ENCODE measurements around the gene RAB11A. TPM values are rescaled to one million over a fixed set of nuclear protein-coding genes. Genes with fewer than 3 reads are reported as not detected.

RAB11A gene
- total RNA-seq, 1 donor from 2014 or later, result 153 TPM

DNA sequence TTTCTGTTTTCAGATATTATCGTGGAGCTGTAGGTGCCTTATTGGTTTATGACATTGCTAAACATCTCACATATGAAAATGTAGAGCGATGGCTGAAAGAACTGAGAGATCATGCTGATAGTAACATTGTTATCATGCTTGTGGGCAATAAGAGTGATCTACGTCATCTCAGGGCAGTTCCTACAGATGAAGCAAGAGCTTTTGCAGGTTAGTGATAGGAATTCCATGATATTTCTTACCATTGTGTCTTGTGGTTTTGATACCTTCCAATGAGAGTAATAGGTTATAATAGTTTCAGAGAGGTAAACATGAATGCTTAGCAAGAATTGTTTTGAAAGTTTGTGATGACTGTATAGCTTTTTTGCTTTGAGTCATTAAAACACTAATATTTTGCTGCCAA, 8.5 kb downstream of the RAB11A start:
- no peaks in the 10 kb centered on the region for H3K27me3 Mint-ChIP-seq (ENCODE audit: low read depth)
- peaks cover 63% of the 10 kb centered on the region for H3K36me3 Mint-ChIP-seq (ENCODE audit: low read depth)
- DNase-seq (ENCODE audit: low spot score), result no peak
- H3K4me1 Mint-ChIP-seq (ENCODE audit: low read depth), result peaks cover 34% of the 10 kb centered on the region
- peak overlapping the region; percentile 42 for H3K27ac Mint-ChIP-seq
- no peaks in the 10 kb centered on the region for H3K9me3 Mint-ChIP-seq
- intact Hi-C loops (cut with micrococcal nuclease), result no loop called here
- H3K4me3 Mint-ChIP-seq (ENCODE audit: low read depth), result no peak overlapping the region

DNA sequence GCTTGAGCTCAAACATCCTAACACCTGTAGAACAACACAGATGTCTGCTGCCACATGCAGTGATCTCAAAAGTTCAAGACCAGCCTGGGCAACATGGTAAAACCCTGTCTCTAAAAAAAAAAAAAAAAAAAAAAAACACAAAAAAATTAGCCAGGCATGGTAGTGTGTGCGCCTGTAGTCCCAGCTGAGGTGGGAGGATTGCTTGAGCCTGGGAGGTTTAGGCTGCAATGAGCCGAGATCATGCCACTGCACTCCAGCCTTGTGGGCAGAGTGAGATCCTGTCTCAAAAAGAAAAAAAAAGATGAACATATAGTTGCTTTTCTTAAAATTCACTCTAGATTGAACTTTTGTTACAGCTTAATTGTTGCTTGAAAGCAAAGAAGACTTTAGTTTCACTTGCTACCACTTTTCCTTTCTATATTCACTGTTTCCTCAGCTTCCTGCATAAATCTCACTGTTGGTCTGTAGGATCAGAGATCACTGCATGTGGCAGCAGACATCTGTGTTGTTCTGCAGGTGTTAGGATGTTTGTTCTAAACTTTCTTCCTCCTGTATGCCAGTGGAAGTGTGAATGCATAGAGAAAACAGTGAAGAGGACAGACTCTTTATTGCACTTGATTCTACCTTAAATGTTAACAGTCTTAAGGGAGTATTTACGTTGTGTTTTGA, 12.6 kb downstream of the RAB11A start:
- H3K9me3 Mint-ChIP-seq, result no peaks in the 10 kb centered on the region
- peaks cover 82% of the 10 kb centered on the region for H3K36me3 Mint-ChIP-seq (ENCODE audit: low read depth)
- H3K27ac Mint-ChIP-seq, result no peak overlapping the region
- H3K4me1 Mint-ChIP-seq (ENCODE audit: low read depth), result peaks cover 55% of the 10 kb centered on the region
- intact Hi-C loops (cut with micrococcal nuclease), result loop anchor here (10.0 kb wide), 1 partner anchor 413 kb away; the partner anchor contains the start of gene DIS3L
- no peak overlapping the region for H3K4me3 Mint-ChIP-seq (ENCODE audit: low read depth)
- DNase-seq (ENCODE audit: low spot score), result no peak
- no peaks in the 10 kb centered on the region for H3K27me3 Mint-ChIP-seq (ENCODE audit: low read depth)

DNA sequence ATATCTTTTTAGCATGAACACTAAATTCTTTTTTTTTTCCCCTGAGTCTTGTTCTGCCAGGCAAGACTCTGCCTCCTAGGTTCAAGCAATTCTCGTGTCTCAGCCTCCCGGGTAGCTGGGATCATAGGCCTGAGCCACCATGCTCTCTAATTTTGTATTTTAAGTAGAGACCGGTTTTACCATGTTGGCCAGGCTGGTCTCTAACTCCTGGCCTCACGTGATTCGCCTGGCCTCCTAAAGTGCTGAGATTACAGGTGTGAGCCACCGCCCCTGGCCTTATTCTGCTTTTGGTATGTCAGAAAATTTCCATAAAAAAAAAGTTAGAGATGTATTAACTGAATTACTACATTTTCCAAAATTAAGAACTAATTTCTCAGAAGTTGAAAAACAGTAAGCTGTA, 14.3 kb downstream of the RAB11A start:
- H3K4me1 Mint-ChIP-seq (ENCODE audit: low read depth), result peaks cover 63% of the 10 kb centered on the region
- intact Hi-C loops (cut with micrococcal nuclease), result loop anchor here (10.0 kb wide), 1 partner anchor 411 kb away; the partner anchor contains the start of gene DIS3L
- peaks cover 82% of the 10 kb centered on the region for H3K36me3 Mint-ChIP-seq (ENCODE audit: low read depth)
- no peak overlapping the region for H3K4me3 Mint-ChIP-seq (ENCODE audit: low read depth)
- no peaks in the 10 kb centered on the region for H3K27me3 Mint-ChIP-seq (ENCODE audit: low read depth)
- no peaks in the 10 kb centered on the region for H3K9me3 Mint-ChIP-seq
- no peak for DNase-seq (ENCODE audit: low spot score)
- H3K27ac Mint-ChIP-seq, result no peak overlapping the region

DNA sequence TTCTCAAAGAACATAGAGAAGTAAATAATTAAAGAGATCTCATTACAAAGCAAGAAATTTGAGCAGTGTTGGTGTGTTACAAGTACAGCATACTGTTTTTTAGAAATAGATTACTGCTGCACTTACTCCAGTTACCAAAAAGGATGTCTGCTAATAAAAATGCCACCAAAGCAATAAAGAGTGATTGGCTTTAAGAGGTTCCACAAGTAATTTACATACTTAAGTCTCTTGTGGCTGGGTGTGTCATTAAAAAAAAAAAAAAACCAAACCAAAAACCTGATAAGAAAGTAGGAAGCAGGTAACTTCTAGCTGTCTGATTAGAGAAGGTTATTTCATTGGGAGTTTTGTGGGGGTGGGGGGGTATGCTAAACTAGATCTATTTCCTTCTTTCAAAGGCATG, 15.2 kb downstream of the RAB11A start:
- no peaks in the 10 kb centered on the region for H3K9me3 Mint-ChIP-seq
- no peak overlapping the region for H3K27ac Mint-ChIP-seq
- no peaks in the 10 kb centered on the region for H3K27me3 Mint-ChIP-seq (ENCODE audit: low read depth)
- no peak overlapping the region for H3K4me3 Mint-ChIP-seq (ENCODE audit: low read depth)
- DNase-seq (ENCODE audit: low spot score), result no peak
- intact Hi-C loops (cut with micrococcal nuclease), result loop anchor here (10.0 kb wide), 1 partner anchor 410 kb away; the partner anchor contains the start of gene DIS3L
- H3K4me1 Mint-ChIP-seq (ENCODE audit: low read depth), result peaks cover 72% of the 10 kb centered on the region
- peaks cover 83% of the 10 kb centered on the region for H3K36me3 Mint-ChIP-seq (ENCODE audit: low read depth)

DNA sequence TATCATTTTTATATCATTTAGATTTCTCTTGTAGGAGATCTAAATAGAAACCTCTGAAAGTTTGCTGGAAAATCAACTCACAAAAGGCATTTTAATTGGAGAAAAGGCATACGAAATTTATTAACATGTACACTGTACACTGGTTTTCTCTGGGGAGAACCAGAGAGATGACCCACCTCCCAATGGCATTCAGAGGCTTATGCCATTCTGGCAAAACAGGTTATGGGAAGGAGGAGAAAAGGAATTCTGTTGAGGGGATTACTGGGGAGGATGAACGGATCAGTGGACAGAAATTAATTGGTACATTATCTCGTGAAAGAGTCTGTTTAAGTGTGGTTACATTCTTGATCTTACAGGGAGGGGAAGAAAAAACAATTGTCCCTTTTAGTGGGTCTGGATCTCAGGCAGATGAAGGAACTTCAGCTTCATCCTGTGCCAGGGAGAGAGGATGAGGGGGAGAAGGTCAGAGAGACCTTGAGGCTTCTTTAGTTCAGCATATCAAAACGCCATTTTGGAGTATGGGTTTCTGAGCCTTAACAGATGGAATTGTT, 16.5 kb downstream of the RAB11A start:
- intact Hi-C loops (cut with micrococcal nuclease), result loop anchor here (10.0 kb wide), 1 partner anchor 409 kb away; the partner anchor contains the start of gene DIS3L
- H3K27me3 Mint-ChIP-seq (ENCODE audit: low read depth), result no peaks in the 10 kb centered on the region
- peaks cover 75% of the 10 kb centered on the region for H3K4me1 Mint-ChIP-seq (ENCODE audit: low read depth)
- no peak overlapping the region for H3K27ac Mint-ChIP-seq
- DNase-seq (ENCODE audit: low spot score), result no peak
- no peaks in the 10 kb centered on the region for H3K9me3 Mint-ChIP-seq
- H3K36me3 Mint-ChIP-seq (ENCODE audit: low read depth), result peaks cover 80% of the 10 kb centered on the region
- H3K4me3 Mint-ChIP-seq (ENCODE audit: low read depth), result no peak overlapping the region

DNA sequence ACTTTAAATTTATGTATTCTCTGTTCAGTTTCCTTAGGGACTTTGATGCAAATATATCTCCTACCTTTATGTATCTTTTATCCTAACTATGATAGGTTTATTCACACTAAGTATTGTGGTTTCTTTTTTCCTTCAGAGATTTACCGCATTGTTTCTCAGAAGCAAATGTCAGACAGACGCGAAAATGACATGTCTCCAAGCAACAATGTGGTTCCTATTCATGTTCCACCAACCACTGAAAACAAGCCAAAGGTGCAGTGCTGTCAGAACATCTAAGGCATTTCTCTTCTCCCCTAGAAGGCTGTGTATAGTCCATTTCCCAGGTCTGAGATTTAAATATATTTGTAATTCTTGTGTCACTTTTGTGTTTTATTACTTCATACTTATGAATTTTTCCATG, 18.3 kb downstream of the RAB11A start:
- Mint-ChIP-seq H3K4me3 (ENCODE audit: low read depth) (no peak overlapping the region), H3K27me3 (ENCODE audit: low read depth) (no peaks in the 10 kb centered on the region), H3K27ac (peak overlapping the region; percentile 68), H3K9me3 (no peaks in the 10 kb centered on the region), H3K36me3 (ENCODE audit: low read depth) (peaks cover 79% of the 10 kb centered on the region), H3K4me1 (ENCODE audit: low read depth) (peaks cover 71% of the 10 kb centered on the region)
- DNase-seq (ENCODE audit: low spot score), result peak; percentile 46
- intact Hi-C loops (cut with micrococcal nuclease), result loop anchor here (1.0 to 10.0 kb wide), 4 partner anchors 18 to 407 kb away; partner anchors contain the start of genes DIS3L and RAB11A

DNA sequence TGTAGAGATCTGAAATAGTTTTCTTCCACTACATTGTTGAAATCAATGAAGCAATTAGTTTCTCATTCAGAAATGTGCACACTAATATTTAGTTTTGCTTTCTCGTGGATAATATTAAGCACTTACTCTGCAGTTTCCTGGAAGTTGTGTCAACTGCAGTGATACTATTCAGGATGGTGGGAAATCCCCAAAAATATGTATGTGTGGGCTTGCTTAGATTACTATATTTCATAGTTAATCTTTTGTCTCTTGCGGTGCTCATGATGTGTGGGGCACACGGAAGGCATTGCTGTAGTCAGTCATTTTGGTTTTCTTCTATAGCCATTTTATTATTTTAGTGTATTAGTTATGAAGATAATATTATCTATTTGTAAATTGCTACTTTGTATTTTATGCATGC, 19.7 kb downstream of the RAB11A start:
- Mint-ChIP-seq H3K36me3 (ENCODE audit: low read depth) (peaks cover 72% of the 10 kb centered on the region), H3K27me3 (ENCODE audit: low read depth) (no peaks in the 10 kb centered on the region)

DNA sequence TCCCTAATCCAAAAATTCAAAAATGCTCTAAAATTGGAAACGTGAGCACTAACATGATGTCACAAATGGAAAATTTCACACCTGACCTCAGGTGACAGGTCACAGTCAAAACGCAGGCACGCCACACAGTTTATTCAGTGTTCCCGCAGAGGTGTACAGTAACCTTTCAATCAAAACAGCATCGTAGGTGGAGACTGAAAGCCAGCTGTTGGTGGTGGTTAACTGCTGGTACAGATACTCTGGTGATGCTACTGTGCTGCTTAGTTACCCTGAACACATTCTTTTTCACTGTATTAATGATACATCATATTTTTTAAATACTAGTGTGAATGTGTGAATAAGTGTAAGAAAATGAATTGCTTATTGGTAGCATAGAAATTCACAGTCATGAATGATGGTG, 23.8 kb downstream of the RAB11A start:
- Mint-ChIP-seq H3K27ac (no peak overlapping the region), H3K4me3 (ENCODE audit: low read depth) (no peak overlapping the region), H3K9me3 (no peaks in the 10 kb centered on the region), H3K4me1 (ENCODE audit: low read depth) (peaks cover 35% of the 10 kb centered on the region), H3K36me3 (ENCODE audit: low read depth) (peaks cover 55% of the 10 kb centered on the region), H3K27me3 (ENCODE audit: low read depth) (no peaks in the 10 kb centered on the region)
- no peak for DNase-seq (ENCODE audit: low spot score)
- intact Hi-C loops (cut with micrococcal nuclease), result no loop called here

More for the DNA sequence above, 19.7 kb downstream of the RAB11A start:
- Mint-ChIP-seq H3K4me1 (ENCODE audit: low read depth) (peaks cover 65% of the 10 kb centered on the region), H3K9me3 (no peaks in the 10 kb centered on the region), H3K27ac (peak overlapping the region; percentile 7), H3K4me3 (ENCODE audit: low read depth) (no peak overlapping the region)
- intact Hi-C loops (cut with micrococcal nuclease), result loop anchor here (10.0 kb wide), 1 partner anchor 406 kb away; the partner anchor contains the start of gene DIS3L
- no peak for DNase-seq (ENCODE audit: low spot score)

DNA sequence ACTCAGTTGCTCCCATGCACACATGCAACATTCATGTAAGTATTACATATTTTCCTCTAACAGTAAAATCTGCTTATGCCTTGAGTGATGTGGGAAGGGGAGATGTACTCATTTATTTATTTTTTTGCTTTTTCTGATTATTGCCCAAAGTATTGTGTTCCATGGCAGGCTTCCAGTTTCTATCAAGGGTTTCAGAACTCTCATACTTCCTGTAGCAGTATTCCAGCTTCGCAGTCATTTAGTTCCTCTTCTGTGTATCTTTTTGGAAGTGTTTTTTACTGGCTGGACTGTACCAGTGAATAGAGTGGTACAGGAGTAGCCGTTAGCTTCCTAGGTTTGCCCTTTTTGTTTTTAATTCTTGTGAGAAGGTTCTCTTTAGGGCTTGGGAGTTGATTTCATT, 26.9 kb downstream of the RAB11A start:
- H3K27ac Mint-ChIP-seq, result no peak overlapping the region
- DNase-seq (ENCODE audit: low spot score), result no peak
- H3K4me3 Mint-ChIP-seq (ENCODE audit: low read depth), result no peak overlapping the region
- H3K9me3 Mint-ChIP-seq, result no peaks in the 10 kb centered on the region
- peaks cover 47% of the 10 kb centered on the region for H3K36me3 Mint-ChIP-seq (ENCODE audit: low read depth)
- intact Hi-C loops (cut with micrococcal nuclease), result no loop called here
- peaks cover 12% of the 10 kb centered on the region for H3K4me1 Mint-ChIP-seq (ENCODE audit: low read depth)
- H3K27me3 Mint-ChIP-seq (ENCODE audit: low read depth), result no peaks in the 10 kb centered on the region

DNA sequence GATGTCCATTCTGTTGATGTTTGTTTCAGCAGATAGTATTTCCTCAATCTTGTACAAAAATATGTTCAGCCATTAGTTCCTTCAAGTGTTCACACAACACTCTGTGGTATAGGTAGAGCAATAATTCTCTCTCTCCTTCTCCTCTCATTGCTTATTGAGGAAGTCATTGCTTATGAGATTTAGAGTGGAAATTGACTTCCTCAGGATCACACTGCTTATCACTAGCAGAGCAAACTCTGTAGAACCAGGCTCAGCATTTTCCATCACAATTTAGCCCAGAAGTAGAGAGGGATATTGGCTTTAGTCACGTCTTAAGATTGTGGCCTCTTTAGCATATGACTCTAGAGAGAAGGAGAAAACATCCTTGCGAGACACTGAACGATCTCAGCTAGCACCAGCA, 31.2 kb downstream of the RAB11A start:
- Mint-ChIP-seq H3K27ac (no peak overlapping the region), H3K27me3 (ENCODE audit: low read depth) (no peaks in the 10 kb centered on the region), H3K36me3 (ENCODE audit: low read depth) (peaks cover 44% of the 10 kb centered on the region), H3K4me1 (ENCODE audit: low read depth) (peaks cover 9% of the 10 kb centered on the region), H3K4me3 (ENCODE audit: low read depth) (no peak overlapping the region), H3K9me3 (no peaks in the 10 kb centered on the region)
- no peak for DNase-seq (ENCODE audit: low spot score)
- intact Hi-C loops (cut with micrococcal nuclease), result no loop called here

DNA sequence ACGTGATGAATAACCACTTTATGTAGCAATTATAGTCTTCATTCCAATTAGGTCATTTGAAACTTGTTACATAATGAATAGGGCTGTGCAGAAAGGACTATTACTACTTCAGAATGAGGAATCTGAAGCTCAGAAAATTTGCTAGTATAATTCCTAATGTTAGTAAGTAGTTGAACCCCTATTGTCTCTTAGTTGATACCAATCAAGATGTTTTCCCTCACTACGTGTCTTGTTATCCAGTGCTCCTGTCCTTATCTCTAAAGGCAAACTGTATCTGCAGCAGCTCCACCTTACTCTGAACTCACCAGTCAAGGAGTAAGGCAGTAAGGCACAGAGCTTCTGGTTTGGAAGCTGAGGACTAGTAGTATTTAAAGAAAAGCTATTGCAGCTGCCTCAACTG, 32.0 kb downstream of the RAB11A start:
- Mint-ChIP-seq H3K4me3 (ENCODE audit: low read depth) (no peak overlapping the region), H3K27ac (no peak overlapping the region), H3K4me1 (ENCODE audit: low read depth) (peaks cover 9% of the 10 kb centered on the region), H3K9me3 (no peaks in the 10 kb centered on the region), H3K27me3 (ENCODE audit: low read depth) (no peaks in the 10 kb centered on the region), H3K36me3 (ENCODE audit: low read depth) (peaks cover 41% of the 10 kb centered on the region)
- intact Hi-C loops (cut with micrococcal nuclease), result no loop called here
- no peak for DNase-seq (ENCODE audit: low spot score)

DNA sequence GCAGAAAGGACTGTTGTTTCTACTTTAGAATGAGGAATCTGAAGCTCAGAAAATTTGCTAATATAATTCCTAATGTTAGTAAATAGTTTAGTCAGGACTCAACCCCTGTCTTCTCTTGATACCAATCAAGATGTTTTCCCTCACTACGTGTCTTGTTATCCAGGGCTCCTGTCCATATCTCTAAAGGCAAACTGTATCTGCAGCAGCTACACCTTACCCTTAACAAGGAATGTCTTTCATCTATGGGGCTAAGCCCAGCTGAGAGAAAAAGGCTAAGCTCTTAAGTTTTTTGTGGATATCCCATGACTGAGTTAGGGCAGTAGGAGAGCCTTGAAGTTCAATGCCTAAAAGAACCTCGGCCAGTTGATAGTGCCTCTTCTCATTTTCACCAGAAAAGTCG, 32.5 kb downstream of the RAB11A start:
- H3K36me3 Mint-ChIP-seq (ENCODE audit: low read depth), result peaks cover 38% of the 10 kb centered on the region

DNA sequence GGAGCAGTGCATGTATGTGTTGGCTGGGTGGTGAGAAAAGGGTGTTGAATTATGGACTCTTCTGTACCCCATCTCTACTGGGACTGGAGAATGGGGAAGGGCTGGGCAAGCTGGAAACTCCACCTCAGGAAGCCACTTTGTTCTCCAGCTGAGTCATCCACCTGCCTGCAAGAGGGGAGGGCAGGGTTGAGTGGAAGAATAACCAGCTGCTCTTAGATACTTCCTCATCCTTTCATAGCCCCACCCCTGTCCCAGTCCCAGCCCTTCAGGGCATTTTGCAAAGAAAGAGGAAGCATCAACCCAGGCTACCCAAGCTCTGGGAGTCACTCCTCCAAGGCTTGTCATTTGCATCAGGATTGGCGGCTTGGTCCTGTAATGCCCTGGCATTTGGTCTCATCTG, 33.1 kb downstream of the RAB11A start:
- H3K27ac Mint-ChIP-seq, result no peak overlapping the region
- intact Hi-C loops (cut with micrococcal nuclease), result no loop called here

More for the DNA sequence above, 32.5 kb downstream of the RAB11A start:
- Mint-ChIP-seq H3K27ac (no peak overlapping the region), H3K9me3 (no peaks in the 10 kb centered on the region), H3K4me3 (ENCODE audit: low read depth) (no peak overlapping the region), H3K27me3 (ENCODE audit: low read depth) (no peaks in the 10 kb centered on the region), H3K4me1 (ENCODE audit: low read depth) (peaks cover 9% of the 10 kb centered on the region)
- intact Hi-C loops (cut with micrococcal nuclease), result no loop called here
- no peak for DNase-seq (ENCODE audit: low spot score)

More for the DNA sequence above, 33.1 kb downstream of the RAB11A start:
- Mint-ChIP-seq H3K27me3 (ENCODE audit: low read depth) (no peaks in the 10 kb centered on the region), H3K4me3 (ENCODE audit: low read depth) (no peak overlapping the region), H3K9me3 (no peaks in the 10 kb centered on the region), H3K4me1 (ENCODE audit: low read depth) (peaks cover 9% of the 10 kb centered on the region), H3K36me3 (ENCODE audit: low read depth) (peaks cover 37% of the 10 kb centered on the region)
- DNase-seq (ENCODE audit: low spot score), result no peak
